GM18519 (cell line): ENCODE measurements around the gene GON4L.
"Not testable (repeated sequence)": the region's sequence is repeated elsewhere in the genome, so short reads cannot be mapped to it uniquely, and the experiment has no call there.

Experiments used
- ATAC-seq: cut with Tn5 transposase; IDR thresholded peaks from one replicate; pipeline ENCODE4 v1.9.1; 2021; ENCODE audit warnings: mild to moderate bottlenecking, moderate library complexity; ENCODE audit not compliant: unreplicated experiment, low FRiP score

Gene GON4L

GRCh38 chr1:155704414-155704813 lies 152.6 kb downstream of the GON4L start:
- not testable (repeated sequence) for ATAC-seq

- ATAC-seq = no peak
Observed at GRCh38 chr1:155703216-155703615, 153.8 kb downstream of the GON4L start.

- not testable (repeated sequence) for ATAC-seq
Observed at GRCh38 chr1:155701675-155702074, 155.3 kb downstream of the GON4L start.
